ENCODE data around the gene TTC6.

TTC6 gene

DNA sequence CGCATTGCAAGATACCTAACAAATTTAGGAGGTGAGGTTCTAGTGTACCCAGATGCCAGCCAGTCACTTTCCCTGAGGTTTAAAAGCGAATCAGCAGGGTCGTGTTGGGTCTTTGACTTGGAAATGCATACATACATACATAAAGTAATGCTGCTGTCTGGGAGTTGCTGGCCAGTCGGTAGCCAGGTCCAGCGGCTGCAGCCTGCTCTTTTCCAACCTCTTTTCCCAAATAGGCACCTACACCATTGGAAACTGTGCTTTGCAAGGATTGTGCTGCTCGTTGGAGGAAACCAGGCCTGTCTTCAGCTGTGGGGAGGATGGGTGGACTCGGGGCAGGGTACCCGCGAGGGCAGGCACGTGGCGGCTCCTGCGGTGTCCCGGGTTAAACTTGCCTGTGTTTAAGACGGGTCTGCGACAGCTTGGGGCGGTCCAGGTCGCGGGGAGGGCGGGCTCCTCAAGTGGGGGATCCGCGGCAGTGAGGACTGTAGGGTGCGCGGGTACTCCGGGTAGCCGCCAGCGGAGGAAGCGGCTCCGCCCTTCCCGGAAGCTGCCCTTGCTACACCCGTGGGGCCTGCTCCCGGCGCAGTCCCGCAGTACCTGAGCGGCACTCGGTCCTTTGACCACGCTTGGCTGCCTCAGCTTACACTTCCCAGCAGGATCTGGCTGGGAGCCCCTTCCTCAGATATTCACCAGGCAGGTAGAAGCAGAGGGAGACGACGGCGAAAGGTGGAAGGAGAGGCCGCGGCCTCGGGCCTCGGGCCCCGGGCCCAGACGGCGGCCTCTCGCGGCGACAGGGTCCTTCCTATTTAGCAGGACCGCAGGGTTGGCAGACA is 2.7 kb downstream of the TTC6 start:
- no peak for DNase-seq (ENCODE audit: low read depth)

DNA sequence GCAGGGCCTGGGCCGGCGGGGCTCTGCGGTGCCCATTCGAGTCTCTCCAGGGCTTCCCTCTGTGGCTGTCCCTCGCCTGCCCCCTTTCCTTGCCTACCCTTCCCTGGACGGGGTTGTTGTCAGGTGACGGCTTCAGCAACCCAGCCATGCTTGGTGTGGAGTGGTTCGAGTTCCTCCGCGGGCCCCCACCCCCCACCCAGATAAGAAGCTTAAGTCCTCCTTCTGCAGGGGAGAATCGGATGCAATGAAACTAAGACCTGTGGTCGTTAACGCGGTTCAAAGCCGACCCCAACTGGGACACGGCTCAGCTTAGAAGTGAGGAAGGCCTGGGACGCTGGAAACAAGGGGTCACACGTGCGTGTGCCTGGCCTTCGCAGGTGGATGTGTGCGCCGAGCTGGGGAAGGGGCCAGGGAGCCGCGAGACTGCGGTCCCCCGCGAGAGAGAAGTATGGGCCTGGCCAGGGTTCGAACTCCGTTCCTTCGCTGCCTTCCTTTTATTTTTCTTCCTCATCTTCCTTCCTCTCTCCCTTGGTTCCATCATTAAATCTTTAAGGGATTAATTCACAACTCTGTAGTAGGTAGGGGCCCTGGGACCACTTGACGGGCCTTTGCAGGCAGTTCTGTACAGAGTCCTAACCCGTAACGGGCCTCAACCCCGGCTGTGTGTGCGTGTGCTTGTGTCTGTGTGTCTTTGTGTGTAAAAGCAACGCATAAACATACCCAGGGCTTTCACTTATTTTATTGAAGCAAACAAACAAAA is 3.5 kb downstream of the TTC6 start:
- no peak for DNase-seq (ENCODE audit: low read depth)

DNA sequence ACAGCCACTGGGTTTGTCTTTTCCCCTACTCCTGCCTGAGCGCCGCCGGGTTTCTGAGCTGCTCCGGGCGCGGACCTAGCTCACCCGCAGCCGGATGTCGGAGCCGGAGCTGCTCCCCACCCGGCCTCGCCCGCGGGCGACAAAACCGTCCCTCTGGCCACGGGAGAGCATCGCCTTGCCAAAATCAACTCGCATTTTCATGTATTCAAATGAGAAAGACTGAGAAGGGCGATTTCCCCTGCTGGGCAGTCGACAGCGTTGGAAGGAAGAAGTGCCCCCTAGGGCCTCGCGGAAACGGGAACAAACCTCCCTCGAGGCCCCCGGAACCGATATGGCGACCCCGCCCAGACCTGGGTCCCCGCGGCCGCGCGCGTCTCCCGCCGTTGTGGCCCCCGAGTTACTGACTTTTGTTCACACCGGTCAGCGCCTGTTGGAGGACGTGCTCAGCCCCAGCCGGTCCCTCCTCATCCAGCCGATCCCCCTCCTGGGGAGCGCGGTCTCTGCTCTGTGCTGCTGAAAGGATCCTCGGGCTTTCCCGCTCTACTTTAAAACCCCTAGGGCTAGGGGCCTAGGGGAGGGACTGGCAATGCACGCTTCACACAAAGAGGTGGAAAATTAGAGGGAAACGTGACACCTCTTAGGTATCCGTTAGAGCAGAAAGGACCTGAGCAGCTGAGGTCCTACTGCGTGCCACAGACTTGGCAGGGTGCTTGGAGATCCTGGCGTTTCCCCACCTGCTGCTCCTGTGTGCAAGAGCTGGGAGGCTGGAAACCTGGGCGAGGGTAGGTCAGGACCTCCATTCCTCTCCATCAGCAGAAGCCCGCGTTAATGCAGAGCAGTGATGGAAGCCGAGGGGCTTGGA is 4.3 kb downstream of the TTC6 start:
- no peak for DNase-seq (ENCODE audit: low read depth)

DNA sequence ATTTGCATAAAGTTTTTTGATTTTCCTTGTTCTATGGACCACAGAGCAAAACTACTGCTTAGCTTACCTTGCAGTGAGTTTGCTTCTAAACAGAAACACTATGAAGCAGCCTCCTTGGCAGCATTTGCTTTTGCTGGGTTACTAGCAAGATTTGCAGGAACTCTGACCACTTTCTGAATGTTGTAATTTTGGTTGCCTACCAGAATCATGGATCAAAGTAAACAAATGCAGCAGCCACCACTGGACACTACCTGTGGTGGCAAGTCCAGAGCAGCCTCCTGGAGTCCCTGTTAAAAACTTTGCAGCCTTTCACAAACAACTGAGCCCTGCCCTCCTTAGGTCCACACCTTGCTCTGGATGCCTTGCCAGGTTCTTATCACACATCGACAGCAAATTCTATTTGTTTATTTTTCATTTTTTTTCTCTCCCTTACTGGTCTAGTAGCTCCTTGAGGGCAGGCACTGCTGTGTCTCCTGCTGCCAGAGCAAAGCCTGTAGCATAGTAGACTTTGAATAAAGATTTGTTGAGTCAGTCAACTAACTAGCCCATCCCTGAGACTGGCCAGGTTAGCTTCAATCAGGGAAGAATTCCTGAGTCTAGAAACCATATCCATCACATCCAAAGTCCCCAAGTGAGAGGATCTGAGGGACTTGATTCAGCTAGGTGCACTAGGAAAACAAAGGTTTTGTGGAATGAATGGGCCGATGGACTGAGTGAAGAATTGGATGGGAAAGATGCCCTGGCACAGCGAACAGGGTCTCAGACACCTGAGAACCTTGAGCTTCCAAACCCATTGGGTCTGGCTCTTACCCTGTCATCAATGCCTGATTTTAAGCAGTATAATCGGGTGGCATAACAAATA is 5.7 kb downstream of the TTC6 start:
- DNase-seq (ENCODE audit: low read depth) = no peak

DNA sequence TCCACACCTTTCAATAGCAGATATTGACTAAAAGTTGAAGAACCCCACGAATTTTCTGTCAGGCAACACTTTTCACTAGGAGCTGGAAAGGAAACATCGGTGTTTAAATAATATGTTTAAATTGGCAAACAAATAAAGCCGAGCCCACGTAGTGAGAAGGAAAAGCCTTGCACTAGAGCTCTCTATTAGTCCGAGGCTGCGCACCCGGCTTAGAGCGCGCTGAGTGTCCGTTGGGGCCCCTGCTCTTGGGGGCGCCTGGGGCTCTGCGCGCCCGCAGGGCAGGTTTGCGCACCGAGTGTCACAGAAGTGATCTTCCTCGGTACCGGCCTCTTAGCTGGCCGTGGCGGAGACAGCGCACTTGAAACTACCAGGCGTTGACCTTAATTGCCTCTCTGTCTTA is 6.4 kb downstream of the TTC6 start:
- no peak for DNase-seq (ENCODE audit: low read depth)

DNA sequence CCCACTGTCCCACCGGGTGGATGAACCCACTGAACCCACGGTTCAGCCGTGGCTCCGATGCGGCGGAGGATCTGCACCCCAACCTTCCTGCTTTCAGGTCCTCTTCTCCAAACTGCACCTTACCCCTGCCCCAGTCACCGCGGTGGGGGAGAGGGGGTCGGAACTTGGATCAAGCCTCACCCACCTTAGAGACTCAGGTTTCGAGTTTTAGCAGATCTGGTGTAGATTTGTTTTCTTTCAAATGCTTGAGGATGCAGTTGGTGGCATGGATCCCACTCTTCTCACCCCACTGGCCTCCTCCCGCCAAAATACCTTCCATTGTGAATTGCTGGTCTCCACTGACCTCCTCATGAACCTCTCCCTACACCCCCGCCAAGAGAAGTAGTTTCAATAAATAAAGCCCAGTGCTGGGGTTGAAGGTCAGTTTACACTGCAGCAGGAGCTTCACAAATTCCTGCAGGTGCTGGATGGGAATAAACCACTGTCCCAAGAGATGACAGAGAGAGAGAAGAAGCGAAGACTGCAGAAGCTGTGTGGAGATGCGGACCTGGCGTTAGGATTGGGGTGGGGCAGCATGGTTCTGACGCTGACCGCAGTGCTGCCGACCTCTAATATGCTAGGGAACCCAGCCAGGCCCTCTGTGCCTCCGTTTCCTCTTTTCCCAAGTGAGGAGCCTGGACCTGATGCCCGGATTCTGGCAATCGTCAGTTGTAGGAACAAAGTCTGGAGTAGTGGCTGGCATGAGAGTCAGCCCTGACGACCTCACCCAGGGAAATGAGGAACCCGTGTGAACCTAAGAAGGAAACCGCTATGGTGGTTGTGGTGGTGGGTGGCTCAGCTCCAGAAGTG is 7.4 kb downstream of the TTC6 start:
- no peak for DNase-seq (ENCODE audit: low read depth)

DNA sequence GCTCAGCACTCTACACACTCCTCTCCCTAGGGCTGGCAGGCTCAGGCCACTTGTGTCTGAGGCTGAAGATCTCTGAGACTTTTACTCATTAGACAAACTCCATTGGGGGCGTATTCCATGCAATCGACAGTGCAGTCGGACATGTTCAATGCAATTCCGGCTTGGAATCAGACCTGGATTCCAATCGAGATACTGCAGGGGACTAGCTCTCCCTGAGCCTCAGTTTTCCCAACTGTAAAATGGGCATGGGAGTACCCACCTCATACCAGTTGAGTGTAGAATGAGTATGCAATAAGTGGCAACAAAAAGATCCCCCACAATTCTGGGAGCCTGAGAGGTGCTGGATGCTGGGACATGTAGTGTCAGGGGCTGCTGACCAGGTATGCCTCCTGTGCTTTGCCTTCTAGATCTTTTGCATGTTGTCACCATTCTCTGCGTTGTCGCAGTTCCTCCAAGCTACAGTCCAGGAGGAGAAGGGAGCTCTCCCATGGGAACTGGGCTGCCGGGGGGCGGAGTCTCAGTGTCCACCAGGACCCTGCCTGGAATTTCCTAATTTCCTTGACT is 8.3 kb downstream of the TTC6 start:
- DNase-seq (ENCODE audit: low read depth) = no peak

DNA sequence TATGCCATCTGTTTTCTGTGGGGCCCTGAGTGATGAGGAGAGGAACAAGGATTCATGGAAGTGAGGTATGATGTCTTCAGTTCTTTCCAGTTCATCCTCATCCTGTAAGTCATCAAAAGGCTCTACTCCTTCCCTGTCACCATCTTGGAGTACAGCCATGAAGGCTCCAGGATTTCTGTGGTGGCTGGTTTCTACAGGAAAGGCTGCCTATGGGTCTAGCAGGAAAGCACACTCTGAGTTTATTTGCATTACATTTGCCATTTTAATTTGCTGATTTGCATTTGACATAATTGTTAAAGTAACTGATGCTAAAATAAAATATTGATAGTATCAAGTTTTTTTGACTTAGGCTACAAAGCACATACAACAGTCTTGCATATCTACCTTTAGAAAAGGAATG is 11.2 kb downstream of the TTC6 start:
- no peak for DNase-seq (ENCODE audit: low read depth)

DNA sequence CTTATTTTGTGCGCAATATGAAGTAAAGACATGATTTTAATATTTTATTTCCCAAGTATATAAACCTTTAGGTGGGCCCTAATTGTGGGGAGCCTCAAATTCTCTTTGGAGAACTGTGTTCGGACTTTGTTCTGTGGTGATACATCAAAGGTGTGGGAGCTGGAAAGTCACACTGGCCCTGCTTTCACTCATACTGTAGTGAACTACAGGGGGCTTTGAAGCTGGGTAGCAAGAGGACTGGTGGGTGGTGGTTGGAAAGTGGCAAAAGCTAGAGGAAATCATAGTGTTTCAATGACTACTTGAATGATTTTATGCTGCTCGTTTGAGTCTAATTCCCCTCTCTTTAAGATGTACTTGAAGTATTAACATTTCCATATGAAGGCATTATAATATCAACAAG is 13.2 kb downstream of the TTC6 start:
- no peak for DNase-seq (ENCODE audit: low read depth)

DNA sequence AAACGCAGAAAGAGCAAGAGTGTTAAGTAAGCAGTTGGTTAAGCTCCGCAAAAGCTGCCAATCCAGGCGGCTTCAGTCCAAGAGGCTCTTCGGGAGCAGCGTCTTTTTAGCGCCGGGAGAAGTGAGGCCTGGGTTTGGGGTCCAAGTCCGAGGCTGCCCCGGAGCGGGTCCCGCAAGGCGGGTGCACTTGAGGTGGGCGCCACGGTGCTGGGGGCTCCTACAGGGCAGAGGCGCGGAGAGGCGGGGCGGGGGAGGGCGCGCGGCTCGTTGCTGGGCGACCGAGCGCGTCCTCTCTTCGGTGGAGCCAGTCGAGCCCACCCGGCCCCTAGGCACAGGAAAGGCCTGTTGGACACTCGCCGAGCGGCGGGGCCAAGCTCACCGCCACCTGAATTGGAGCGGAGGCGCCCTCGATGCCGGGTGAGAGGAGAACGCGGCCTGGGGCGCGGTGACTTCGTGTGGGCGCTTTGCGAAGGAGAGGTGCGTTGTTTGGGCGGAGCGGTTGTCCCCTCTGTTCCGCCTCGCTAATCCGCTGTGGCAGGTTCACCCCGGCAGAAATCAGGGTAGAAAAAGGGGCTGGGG is 15.6 kb downstream of the TTC6 start:
- no peak for DNase-seq (ENCODE audit: low read depth)

DNA sequence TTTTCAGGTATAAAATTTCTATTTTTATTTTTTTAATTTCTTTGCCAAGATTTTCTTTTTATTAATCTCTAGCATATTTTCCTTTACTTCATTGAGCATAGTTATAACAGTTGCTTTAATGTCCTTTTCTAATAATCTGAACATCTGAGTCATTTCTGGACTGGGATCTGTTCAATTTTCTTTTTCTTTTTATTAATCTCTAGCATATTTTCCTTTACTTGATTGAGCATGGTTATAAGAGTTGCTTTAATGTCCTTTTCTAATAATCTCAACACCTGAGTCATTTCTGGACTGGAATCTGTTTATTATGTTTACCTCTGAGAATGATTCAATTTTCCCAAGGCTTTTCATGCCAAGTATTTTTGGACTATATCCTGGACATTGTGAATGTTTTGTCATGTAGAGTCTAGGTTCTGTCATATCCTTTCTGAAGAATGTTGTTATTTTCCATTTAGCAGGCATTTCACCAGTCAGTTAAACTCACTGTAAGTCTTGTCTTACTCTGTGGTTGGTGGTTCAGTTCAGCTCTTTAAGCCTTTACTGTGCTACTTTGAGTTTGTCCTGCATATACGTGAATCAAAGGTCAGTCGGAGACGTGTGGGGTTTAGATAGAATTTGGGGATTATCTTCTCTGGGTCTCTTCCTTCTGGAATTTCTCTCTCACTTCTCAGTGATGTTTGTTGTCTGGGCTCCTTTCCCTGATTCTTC is 20.3 kb downstream of the TTC6 start:
- no peak for DNase-seq (ENCODE audit: low read depth)

DNA sequence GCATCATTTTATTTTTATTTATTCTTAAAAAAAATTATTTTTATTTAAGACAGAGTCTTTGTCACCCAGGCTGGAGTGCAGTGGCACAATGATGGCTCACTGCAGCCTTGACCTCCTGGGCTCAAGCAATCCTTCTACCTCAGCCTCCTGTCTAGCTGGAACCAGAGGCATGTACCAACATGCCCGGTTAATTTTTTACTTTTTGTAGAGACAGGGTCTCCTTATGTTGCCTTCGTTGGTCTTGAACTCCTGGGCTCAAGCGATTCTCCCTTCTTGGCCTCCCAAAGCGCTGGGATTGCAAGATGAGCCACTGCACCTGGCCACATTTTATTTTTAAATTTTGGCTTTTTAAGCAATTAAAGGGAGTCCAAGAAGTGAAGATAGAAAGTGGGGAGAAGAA is 21.4 kb downstream of the TTC6 start:
- DNase-seq (ENCODE audit: low read depth) = no peak

DNA sequence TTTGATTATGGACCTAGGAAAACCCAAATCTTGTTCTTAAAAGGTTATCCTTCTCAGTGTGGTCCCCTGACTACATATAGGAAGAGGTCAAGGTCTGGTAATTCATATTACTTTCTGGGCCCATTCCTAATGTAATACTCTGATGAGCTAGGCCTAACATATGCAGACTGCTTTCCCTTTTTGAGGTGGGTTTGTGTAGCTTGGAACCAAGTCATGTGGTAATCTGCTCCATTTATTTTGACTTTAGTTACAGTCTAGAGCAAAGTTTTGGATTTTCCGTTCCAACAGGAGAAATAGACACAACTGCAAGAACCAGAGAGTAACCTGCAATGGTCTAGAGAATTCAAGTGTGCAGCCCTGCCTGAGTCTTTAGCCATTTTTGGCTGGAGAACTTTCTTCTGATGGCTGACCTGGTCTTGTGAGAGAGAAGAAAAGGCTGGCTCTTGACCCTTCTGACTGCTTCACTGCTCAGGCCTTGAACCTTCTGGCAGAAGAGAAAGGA is 22.5 kb downstream of the TTC6 start:
- no peak for DNase-seq (ENCODE audit: low read depth)

DNA sequence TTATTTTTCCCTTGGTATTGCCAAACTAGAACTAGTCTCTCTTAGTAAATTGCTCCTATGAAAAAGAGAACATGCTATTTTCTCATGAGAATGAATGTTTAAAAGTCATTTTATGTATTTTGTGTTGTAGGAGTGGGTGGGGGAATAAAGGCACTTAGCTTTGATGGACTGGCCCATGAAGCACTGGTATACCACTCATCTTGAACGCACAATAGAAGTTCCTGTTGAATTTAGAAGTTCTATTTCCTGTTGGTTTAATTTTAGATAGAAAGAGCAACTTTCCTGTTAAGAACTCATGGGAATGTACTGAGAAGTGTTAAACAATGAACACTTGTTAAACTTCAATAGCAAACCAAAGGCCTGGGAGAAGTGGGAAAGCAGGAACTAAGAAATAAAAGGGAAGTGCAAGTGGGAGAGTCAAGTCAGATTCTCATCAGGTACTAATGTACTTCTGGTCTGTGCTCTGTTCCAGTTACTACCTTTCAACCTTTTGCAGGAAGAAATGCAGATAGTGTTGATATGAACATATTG is 23.1 kb downstream of the TTC6 start:
- no peak for DNase-seq (ENCODE audit: low read depth)

DNA sequence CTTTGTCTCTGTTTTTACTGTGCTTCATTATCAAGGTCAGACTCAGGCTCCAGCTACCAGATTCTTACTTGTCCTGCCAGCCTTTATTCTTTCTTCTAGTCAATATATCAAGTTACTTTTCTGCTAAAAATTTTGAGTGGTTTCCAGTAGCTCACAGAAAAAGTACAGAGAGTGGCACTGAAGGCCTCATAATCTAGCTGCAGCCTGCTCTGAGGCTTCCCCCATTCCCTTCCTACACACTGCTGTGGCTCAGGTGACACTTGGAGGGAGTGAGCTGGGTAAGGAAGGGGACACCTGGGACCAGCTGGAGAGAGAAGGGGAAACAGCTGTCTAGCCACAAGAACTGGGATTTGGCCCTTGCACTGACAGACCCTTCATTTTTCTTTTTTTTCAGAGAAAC is 25.4 kb downstream of the TTC6 start:
- no peak for DNase-seq (ENCODE audit: low read depth)

DNA sequence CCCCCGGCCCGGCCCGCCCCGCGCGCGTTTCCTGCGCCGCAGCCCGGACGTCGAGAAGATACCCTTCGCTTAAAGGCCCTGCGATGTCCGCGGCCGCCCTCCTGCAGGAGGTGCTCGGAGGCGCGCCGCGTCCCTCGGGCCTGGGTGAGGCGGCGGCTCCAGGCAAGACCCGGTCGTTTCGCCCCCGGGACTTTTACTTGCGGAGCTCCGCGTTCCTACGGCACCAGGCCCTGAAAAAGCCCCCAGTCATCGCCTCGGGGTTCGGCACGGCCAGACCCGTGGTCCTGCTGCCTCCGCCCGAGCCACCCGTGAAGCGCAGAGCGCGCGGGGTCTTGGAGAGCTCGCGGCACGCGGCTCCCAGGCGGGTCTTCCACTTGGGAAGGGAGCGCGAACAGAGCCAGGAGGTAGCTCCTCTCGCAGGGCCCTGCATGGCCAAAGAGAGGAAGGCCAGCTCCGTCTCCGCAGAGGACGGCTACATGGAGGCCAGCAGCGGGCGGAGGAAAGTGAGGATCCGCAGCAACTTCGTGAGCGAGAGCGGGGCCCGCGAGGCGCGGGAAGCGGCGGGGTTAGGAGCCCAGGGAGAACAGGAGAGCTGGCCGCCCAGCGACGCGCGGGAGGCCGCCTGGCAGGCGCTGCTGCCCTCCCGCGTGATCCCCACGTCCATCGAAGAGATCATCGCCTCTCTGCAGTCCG is 26.9 kb downstream of the TTC6 start:
- DNase-seq (ENCODE audit: low read depth) = no peak

DNA sequence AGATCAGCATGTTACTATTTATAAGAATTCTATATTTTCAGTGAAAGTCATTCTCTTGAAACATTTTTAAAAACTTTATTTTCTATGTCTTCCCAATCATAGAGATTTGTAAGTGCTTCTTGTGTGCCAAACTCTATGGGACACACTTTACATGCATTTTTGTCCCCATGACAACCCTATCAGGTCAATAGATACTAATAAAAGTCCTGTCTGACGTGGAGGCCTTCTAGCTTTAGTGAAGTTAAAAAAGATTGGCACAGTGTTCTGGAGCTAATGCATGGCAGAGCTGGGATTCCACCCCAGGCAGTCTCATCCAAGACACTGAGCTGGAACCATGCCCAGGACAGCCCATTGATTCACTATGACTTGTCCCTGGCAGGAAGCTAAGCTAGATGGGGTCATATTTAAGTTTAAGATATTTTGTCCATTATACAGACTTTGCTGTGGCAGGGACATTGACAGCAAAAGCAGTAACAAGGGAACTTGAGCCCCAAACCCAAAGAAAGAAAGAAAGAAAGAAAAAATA is 28.1 kb downstream of the TTC6 start:
- no peak for DNase-seq (ENCODE audit: low read depth)

DNA sequence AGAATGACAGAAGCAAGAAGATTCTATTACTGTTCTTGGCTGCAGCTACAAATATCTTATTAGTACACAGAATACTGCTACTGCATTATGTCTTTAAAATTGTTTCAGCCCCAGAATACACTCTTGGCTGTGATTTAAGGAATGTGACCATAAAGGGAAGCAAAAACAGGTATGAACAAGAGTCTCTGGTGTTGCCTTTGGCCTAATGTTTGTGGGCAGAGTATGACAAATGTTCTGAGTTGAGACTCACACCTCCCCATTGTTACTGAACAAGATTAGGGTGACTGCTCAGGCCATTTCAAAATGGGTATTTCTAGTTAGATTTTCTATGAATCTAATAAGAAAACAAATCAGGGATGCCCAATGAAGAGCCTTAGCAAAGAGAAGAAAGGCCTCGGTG is 28.5 kb downstream of the TTC6 start:
- no peak for DNase-seq (ENCODE audit: low read depth)

Measured in activated T-cell treated with anti-CD3 and anti-CD28 coated beads for 24 hours (primary cell).